Melanocyte of skin (primary cell): ENCODE data around the gene CFAP46. TPM values are rescaled to one million over a fixed set of nuclear protein-coding genes. Genes with fewer than 3 reads are reported as not detected.

Experiments used
- total RNA-seq, 2 donors: library from RNA; depleted of rRNA; stranded (reverse); fragments of >200 nt; gene quantifications; 2 replicates each; pipeline ENCODE4 v1.2.3, GENCODE V29; 2012

Gene CFAP46
- total RNA-seq = 1 to 10 TPM in 1 of 2 donors, under 1 TPM in 1; 0.69 to 1.3 TPM

GRCh38 chr10:132942101-132943057 lies at the start of gene CFAP46:
Gene CFAP46 (minus strand): TSS chr10:132942570. CDS start chr10:132942484, 86 bp downstream.

DNA sequence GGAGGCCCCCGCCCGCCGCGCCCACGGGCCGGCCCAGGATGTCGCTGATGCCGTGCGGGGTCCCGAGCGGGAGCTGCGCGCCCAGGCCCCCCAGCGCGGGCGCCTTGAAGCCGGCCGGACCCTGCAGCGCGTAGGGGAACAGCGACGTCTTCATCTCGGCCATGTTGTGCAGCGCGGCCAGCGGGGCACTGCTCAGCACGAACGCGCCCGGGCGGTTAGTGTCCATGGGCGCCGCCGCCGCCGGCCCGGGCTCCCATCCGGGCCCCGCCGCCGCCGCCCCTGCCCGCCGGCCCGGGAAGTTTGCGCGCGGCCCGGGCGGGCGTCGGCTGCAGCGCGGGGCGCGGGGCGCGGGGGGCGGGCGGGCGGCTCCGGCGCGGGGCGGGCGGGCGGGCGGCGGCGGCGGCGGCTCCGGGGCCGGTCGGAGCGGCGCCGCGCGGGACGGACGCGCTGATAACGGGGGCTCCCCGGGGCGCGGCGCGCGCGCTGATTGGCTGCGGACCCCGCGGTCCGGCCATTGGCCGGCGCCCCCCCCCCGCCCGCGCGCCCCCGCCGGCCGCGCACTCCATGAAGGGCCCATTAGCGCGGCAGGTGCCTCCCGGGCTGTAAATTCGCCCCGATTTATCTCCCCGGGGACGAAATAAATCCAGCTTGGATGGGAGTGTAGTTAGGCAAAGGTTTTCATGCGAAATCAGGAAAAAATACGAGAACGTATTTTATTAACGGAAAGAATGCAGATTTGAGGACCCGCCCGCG lies 156.5 kb downstream of the CFAP46 start, which contains the start of gene NKX6-2:
Gene NKX6-2, minus strand, starts transcription at position 425 of the 753 bp plus-strand sequence. Its CDS starts 199 bp downstream, at position 226.

Other genes starting within 250 kb of the CFAP46 start
- not detected for gene NKX6-2, start 156.4 kb downstream of the CFAP46 start, total RNA-seq
- gene ADGRA1, start 145.4 kb upstream of the CFAP46 start, total RNA-seq = not detected
- 1 to 10 TPM in 1 of 2 donors, under 1 TPM in 1; 0.67 to 1.0 TPM for gene KNDC1, start 217.6 kb upstream of the CFAP46 start, total RNA-seq